GM18502 (cell line): ENCODE results near the gene SPINT1.

Source experiments
- ATAC-seq: cut with Tn5 transposase; IDR thresholded peaks from one replicate; pipeline ENCODE4 v1.9.1; 2021; ENCODE audit warnings: mild to moderate bottlenecking; ENCODE audit not compliant: unreplicated experiment, poor library complexity

SPINT1 gene

GRCh38 chr15:40889112-40889511 lies 45.3 kb downstream of the SPINT1 start:
- ATAC-seq = no peak

GRCh38 chr15:40891138-40891537 lies 47.3 kb downstream of the SPINT1 start:
- ATAC-seq = no peak

- ATAC-seq = peak; percentile 30
Observed at GRCh38 chr15:40891810-40892446, 48.1 kb downstream of the SPINT1 start.

GRCh38 chr15:40892447-40893012 lies 48.7 kb downstream of the SPINT1 start:
- no peak for ATAC-seq

GRCh38 chr15:40893019-40893670 lies 49.3 kb downstream of the SPINT1 start:
- no peak for ATAC-seq

GRCh38 chr15:40893733-40894680 lies 50.2 kb downstream of the SPINT1 start, which contains the start of gene VPS18:
Gene VPS18, plus strand, starts transcription at chr15:40894450. Its CDS starts 319 bp downstream, at chr15:40894769.
- peak; percentile 85 for ATAC-seq

- peak; percentile 35 for ATAC-seq
Observed at GRCh38 chr15:40894681-40895448, 51.0 kb downstream of the SPINT1 start.

GRCh38 chr15:40899536-40900207 lies 55.8 kb downstream of the SPINT1 start:
- no peak for ATAC-seq

- ATAC-seq = no peak
Observed at GRCh38 chr15:40900256-40901052, 56.6 kb downstream of the SPINT1 start.

GRCh38 chr15:40901053-40901443 lies 57.2 kb downstream of the SPINT1 start:
- no peak for ATAC-seq

- ATAC-seq = no peak
Observed at GRCh38 chr15:40902605-40903561, 59.0 kb downstream of the SPINT1 start.

- no peak for ATAC-seq
Observed at GRCh38 chr15:40904552-40905201, 60.8 kb downstream of the SPINT1 start.

- peak; percentile 78 for ATAC-seq
Observed at GRCh38 chr15:40906091-40906990, 62.5 kb downstream of the SPINT1 start.

- ATAC-seq = no peak
Observed at GRCh38 chr15:40906991-40907802, 63.3 kb downstream of the SPINT1 start.
